GM19468 (cell line): ENCODE data around the gene KRT6C.
"Not testable (repeated sequence)": the region's sequence is repeated elsewhere in the genome, so short reads cannot be mapped to it uniquely, and the experiment has no call there.

Experiments used
- ATAC-seq: cut with Tn5 transposase; IDR thresholded peaks from one replicate; pipeline ENCODE4 v1.9.1; 2021; ENCODE audit warnings: mild to moderate bottlenecking, moderate library complexity, moderate number of reproducible peaks; ENCODE audit not compliant: unreplicated experiment; ENCODE audit errors: extremely low read depth

Gene KRT6C

DNA sequence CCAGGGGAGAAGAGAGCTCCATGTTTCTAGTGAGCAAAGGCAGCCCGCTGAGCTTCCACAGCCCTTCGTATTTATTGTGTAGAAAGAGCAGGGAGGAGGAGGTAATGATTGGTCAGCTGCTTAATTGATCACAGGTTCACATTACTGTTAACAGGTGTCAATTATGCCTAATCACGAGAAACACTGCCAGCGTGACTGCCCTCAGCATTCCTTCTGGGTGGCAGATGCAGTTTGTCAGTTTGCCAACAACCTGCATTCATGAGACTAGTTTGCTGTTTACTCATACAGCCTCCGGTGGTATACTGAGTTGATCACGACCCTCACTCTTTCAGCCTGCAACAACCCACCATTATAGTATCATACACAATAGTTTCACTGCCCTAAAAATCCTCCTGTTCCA lies 27.0 kb upstream of the KRT6C start:
- ATAC-seq: not testable (repeated sequence)

DNA sequence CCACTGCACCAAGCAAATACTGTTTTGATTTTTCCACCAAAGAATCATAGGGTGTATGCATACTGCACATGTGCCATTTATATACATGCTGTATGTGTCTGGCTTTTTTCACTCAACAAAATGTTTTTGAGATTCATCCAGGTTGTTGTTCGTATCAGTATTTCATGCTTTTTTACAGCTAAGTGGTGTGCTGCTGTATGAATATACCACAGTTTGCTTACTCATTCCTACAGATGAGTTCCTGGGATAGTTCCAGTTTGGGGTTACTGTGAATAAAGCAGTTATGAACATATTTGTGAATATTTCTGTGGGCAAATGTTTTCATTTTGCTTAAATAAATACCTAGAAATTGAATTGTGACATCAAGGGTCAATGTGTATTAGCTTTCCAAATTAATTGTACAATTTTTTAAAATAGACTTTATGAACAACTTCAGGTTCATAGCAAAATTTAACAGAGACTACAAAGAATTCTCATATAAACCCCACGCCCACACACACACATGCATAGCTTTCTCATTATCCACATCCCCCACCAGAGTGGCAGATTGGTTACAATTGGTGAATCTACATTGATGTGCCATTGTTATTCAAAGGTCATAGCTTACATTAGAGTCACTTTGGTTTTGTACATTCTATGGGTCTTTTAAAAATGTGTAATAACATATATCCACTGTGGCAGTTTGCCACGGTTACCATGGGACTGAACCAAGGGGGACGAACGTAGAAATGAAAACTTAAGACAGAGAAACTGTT lies 26.4 kb upstream of the KRT6C start:
- no peak for ATAC-seq

DNA sequence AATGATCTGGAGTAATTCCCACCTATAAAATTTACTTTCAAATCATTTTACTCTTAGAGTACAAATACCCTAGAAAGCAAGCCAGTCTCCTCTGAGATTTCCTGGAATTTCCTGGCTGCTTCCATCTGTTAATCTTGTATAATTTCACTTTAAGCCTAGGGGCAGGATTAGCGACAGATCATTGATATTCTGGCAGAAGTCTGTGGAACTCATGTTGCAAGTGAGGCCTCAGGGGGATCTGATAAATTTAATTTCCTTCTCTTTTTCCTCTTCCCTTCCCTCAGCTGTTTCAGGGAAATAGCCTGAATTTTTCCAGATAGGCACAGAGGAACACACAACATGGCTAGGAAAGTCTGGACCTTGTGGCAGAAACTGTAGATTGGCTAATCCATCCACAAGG lies 25.3 kb upstream of the KRT6C start:
- no peak for ATAC-seq

DNA sequence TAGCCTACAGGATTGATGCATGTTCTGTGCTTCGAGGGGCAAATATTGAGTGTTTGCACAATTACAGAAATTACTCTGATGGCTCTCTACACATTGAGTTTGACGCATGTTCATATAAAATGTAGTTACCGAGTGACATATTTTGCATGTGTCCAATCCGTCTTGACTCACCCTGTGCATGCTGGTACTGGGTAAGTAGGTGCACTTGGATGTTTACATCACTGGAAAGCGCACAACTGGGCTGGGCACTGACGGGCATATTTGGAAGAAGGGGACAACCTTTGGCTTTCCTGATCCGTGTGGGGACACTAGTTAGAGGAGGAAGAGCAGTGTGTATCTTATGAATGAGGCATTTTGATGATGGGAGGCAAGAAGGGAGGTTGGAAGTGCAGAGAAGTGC lies 24.4 kb upstream of the KRT6C start:
- no peak for ATAC-seq

DNA sequence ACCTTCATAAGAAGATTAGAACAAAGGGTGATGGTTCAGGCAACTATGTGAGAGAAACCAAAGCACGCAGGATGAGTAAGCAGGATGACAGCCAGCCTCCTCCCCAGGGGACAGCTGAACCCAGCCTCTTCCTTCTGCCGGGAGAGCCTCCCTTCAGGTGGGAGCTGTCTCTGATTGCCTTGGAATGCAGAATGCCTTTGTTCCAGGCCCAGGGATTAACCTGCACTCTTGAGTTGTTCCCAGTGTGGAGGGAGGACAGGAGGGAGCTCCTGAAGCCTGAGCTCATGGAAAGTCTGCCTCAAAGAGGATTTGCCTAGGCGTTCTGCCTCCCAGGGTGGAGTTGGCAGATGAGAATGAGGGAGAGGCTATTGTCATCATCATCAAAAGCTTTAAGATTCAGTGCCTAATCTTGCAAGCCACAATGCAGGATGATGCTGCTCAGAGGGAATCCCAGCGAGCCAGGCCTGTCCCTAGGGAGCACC lies 23.0 kb upstream of the KRT6C start:
- ATAC-seq: no peak

DNA sequence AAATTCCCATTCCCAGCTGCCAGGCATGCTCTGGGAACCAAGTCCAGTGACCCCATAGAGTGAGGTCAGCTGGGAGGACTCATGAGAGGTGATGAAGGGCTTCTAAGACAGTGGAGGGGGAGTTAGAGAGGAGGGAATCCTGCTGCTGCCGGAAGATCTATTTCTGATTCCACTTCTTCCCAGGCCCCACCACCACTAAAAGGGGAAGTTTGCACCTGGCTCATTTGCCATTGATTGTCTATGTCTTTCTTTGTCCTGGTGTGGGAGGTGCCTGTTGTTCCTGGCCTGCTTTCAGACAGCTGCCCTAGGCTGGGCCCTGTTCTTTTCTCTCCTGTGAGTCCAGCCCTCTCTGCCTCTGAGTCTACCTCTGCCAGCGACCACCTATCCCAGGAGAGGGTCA lies 22.4 kb upstream of the KRT6C start:
- ATAC-seq: no peak

DNA sequence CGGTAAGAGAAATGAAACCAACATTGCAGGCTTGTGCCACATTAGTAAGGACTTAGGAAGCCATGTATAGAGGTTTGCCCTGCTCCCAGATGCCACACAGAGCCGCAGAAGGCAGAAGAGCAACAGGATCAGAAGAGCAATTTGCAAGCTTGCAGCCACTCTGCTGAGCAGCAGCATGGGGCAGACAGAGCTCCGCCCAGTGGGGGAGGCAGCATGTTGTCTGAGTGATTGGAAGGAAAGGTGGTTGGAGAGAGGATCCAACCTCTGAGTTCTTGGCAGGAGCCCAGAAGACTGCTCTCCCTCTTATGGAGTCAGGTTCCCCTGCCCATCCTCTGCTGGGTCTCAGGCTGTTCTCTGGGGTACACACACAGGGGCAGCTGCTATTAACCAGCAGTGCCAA lies 21.8 kb upstream of the KRT6C start:
- ATAC-seq: no peak

DNA sequence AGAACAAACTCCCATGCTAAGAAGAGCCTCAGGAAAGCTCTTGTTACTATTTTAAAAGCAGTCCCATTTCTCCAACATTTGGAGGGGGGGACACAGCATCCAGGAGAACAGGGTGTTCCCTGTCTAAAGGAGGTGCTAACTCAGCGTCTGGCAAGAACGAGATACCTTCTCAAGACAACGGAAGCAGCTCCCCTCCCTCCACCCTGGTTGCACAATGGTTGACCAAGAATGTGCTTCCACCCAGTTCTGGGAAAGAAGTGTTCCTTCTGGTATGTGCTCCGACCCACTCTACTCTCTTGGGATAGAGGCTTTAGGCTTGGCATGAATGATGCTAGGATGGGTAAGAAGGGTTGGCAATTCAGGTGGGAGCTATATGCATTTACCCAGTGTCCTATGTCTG lies 20.9 kb upstream of the KRT6C start:
- no peak for ATAC-seq

DNA sequence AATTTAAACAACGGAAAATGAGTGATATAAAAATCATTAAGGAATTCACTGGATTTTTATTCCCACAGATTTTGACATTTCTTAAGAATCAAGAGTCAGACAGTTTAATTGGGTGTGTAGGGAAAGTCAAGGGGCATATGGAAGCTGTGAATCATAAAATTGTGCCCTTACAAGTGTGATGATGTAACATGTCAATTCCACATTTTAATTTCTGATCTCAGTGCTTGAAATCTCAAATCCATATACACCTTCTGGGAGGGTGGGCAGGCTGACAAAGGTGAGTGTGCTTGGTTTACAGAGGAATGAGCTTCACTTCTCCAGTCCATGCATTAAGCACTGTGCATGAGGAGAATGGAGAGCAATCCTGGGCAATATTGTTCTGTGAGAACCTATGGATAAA lies 20.5 kb upstream of the KRT6C start:
- no peak for ATAC-seq

DNA sequence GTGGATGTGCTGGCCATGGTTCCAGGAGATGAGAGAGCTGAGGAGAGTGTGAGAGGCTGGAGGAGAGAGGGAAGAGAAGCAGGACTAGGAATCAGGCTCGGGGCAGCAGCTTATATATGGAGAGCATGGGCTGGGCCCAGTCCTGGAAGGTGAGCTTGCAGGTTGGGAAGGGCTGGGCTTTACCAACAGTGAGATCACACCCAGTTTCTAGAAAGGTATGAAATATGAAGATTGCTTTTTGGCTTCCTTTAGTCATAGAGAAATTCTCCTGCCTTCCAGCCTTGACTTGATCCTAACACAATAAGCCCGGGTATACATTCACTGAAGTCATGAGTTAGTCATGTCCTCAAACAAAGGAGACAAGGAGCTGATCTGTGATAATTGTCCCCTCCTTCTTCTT lies 19.6 kb upstream of the KRT6C start, which contains the start of gene KRT6A:
KRT6A (minus strand) TSS at position 86 of the 400 bp plus-strand sequence; CDS start at position 17, 69 bp downstream.
- no peak for ATAC-seq

DNA sequence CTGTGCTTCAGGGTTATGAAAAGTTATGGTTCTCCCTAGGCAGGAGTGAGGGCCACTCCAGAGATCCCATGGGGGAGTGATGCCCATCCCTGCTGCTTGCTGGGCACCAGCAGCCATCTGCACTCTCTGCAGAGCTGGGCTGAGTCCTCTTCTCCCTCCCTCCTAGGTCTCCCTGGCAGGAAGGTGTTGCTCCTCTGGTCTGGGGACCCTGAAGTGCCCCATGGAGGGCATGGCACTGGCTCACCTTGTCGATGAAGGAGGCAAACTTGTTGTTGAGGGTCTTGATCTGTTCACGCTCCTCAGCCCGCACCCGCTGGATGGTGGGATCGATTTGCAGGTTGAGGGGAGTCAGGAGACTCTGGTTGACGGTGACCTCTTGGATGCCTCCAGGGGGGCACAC lies 18.8 kb upstream of the KRT6C start:
- ATAC-seq: not testable (repeated sequence)

DNA sequence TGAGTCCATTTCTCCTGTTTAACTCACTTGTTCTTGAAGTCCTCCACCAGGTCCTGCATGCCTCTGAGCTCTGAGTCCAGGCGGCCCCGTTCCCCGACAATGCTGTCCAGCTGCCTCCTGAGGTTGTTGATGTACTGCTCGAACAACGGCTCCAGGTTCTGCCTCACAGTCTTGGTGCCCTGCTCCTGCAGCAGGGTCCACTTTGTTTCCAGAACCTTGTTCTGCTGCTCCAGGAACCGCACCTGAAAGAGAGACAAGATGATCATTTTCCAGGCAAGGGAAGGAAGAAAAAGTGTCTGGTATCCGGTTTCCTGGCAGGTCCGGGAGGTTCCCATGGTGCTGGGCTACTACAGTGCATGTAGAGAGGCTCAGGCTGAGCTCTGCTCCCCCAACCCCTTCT lies 17.9 kb upstream of the KRT6C start:
- ATAC-seq: not testable (repeated sequence)

DNA sequence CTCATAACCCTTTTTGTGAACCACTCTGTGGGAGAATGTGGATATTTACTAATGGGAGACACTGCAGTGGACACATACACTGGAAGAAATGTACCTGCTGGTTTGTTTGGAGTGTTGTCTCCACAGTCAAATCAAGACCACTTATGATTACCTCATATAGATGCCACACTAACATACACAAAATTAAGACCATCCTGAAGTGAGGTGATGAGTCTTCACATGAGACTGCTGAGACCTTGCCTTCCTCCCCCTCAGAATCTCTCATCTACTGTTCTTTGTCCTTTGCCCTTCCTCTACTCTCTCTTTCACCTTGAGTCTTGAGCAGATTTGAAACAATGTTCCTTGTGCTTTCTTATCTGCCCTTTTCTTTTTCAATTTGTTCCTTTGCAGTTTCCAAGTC lies 15.1 kb upstream of the KRT6C start:
- no peak for ATAC-seq

DNA sequence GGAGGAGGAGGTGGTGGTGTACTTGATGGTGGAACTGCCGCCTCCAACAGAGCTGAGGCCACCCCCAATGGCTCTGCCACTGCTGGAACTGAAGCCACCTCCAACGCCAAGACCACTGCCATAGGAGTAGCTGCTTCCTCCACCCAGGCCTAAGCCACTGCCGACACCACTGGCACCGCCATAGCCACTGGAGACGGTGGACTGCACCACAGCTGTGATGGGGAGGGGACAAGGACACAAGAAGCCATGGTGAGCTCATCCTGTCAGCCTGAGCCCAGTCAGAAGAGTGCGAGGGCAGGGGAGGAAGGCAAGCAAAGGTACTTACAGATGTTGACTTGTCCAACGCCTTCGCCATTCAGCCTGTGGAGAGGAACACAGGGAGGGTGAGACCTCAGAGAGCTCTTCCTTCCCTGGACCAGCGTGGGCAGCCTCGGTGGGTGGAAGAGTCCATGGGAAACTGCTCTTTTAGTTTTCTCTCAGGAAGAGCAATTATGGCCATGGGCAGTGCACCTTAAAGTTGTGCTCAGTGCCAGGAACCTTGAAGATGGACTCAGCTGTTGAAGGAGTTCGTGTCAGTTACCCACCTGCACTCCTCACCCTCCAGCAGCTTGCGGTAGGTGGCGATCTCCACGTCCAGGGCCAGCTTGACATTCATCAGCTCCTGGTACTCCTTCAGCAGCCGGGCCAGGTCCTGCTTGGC lies 14.3 kb upstream of the KRT6C start:
- not testable (repeated sequence) for ATAC-seq

DNA sequence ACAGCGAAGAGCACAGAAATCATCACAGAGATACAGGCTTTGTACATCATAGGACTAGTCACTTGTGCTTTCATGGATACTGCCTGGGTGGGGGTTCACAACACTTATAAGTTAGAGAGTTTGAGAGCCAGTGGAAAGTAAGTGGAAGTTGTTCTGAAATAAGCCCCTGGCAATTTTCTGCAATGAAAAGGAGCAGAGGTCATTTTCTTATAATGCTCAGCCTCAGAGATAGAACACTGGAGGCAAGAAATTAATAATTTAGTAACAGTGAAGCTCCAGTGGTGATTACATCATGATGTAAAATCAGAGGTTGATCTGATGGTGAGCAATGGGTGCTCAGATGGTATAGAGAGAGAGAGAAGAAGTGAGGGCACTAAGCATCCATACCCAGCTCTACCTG lies 13.6 kb upstream of the KRT6C start:
- no peak for ATAC-seq

DNA sequence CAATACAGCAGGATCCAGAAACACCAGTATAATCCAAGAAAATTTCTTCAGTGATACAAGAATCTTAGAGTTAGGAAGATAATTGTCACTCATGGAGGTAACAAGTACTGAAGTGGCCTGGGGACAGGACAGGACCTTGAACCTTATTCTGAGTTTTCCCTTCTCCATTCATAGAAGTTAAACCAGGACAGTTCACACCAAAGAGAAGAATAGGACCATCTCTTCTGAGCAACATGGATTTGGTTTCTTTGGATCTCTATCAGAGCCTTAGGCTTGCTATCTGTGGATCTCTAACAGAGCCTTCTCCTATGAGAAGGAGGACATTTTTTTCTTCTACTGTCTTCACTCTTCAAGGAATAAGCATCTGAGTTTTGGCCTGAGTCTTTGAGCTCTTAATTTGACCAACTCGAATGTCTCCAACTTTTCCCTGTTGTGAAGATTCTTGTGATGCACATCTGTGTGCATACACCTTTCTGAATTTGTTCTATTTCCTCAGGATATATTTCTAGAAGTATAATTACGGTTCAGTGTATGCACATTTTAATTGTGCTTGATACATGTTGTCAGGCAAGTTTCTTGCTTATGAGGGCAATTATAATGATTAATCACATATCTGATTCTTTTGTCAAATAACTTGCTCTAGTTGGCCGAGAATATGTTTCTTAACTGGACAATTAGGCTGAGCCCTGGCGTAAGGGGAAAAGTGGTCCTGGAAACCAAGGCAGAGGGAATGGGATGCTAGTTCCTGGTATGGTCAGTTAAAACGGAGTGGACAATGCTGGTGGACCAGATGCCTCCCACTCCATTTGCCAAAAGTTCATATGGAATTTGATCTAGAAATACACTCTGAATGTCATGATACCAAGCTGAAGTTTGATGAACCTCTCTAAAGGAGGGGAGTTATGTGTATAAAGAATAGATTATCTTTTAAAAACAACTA lies 12.8 kb upstream of the KRT6C start:
- ATAC-seq: no peak

DNA sequence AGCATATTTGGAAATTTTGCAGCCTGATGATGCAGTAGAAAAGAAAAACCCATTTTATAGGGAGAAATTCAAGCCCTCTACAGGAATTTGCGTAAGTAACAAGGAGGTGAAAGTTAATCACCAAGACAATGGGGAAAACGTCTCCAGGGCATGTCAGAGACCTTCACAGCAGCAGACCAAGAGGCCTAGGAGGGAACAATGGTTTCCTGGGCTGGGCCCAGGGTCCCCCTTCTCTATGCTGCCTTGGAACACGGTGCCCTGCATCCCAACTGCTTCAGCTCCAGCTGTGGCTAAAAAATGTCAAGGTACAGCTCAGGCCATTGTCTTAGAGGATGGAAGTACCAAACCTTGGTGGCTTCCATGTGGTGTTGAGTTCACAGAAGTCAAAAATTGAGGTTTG lies 6.5 kb upstream of the KRT6C start:
- ATAC-seq: no peak

DNA sequence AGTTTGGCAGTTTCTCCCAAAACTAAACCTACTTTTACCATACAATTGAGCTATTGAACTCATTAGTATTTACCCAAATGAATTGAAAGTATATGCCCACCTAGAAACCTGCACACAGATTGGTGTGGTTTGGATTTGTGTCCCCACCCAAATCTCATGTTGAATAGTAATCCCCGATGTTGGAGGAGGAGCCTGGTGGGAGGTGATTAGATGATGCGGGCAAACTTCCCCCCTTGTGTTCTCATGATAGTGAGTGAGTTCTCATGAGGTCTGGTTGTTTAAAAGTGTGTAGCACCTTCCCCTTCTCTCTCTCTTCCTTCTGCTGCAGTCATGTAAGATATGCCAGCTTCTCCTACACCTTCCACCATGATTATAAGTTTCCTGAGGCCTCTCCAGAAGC lies 4.0 kb upstream of the KRT6C start:
- no peak for ATAC-seq

DNA sequence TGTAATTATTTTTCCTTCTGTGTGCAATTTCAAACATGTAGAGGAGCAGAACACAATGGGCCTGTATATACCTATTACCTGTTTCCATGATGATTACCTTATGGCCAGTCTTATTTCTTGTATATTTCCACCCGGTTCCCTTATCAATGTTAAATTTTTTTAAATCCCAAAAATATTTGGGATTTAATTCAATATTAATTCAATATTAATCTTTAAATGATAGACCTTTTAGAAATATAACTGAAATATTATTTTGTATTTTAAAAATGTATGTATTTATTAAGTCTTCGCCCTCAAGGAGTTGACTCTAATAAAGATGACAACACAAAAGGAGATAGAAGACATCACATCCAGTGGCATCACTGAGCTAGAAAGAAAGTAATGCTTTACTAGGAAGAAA lies 607 bp upstream of the KRT6C start:
- ATAC-seq: no peak

DNA sequence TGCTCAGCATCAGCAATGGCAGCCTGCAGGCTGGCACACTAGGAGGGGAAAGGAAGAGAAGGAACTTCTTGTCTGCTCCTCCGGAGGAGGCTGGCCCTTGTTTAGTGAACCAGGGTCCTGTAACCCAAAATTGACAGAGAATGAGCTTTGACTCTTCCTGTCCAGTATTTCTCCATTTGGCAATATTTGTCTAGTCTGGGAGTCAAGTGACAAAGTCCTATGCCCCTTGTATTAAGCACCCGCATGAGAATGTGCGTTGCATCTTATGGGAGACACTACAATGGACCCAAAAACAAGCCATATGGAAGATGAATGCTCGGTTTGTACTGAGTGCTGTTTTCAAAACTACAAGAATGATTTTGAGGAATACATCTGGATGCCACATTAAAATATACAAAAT lies 3.8 kb downstream of the KRT6C start:
- ATAC-seq: no peak

DNA sequence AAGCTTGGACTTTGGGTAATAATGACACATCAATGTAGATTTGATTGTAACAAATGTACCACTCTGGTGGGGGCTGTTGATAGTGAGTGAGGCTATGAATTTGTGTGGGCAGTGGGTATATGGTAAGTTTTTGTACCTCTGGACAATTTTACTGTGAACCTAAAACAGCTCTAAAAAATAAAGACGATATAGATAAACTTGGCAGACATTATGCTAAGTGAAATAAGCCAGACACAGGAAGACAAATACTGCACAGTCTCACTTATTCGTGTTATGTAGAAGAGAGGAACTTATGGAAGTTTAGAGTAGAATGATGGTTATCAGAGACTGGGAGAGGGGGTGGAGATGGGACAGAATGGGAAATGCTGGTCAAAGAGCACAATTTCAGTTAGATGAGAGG lies 8.7 kb downstream of the KRT6C start:
- ATAC-seq: no peak
